HG03025 (cell line): Measurements from ENCODE around the gene MAML3.
"Not testable (repeated sequence)": the region's sequence is repeated elsewhere in the genome, so short reads cannot be mapped to it uniquely, and the experiment has no call there.

Source experiments
- ATAC-seq: cut with Tn5 transposase; IDR thresholded peaks from one replicate; pipeline ENCODE4 v1.9.1; 2021; ENCODE audit warnings: mild to moderate bottlenecking, moderate library complexity; ENCODE audit not compliant: unreplicated experiment, low FRiP score

The MAML3 gene

DNA sequence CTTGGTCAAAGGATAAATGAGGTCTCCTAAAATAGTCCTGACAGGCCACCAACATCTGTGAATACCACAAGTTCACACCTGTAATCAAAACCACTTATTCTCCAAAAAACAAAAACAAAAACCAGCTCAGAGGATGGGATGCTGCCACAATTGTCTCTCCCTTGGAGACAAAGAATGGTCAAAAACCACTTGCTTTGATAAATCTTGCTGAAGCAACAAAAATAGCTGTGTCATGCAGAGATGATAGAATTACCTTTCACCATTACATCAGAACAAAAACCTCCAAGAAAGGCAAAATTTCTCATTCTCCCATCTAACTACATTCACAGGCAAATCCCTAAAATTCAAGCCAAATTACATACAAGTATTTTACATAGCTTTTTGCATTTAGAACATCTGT lies 180.4 kb downstream of the MAML3 start:
- no peak for ATAC-seq

DNA sequence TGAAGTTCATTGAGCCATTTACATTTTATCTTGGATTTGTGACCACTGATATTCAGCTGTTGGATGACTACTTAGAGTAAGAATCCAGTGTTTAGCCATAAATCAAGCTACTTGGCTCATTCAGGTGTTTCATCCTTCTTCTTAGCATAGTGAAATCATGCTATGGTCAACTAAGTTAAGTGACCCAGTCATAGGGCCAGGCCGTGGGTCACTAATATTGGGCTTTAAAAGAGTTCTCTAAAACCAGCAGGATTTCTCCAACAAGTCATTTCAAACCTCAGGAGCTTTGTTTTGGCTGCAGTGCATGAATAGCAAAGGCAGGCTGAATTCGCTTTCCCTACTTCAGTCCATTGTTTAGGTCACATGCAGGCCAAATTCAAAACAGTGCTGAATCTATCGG lies 181.0 kb downstream of the MAML3 start:
- no peak for ATAC-seq

DNA sequence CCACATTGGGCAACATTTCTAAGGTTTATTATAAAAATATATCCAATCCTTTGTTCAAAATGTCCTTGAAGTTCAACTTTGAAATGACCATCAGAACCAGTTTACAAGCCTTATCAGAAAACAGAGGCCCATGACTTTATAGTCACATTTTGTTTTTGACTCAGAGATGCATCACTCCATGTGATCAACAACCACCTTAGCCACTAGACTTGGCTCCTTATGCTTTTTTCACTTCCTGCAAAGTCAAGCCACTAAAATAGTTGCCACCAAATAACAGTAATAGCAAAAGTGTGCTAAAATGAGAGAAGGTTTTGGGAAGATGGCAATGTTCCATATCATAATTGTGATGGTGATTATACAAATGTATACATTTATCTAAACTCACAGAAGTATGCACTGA lies 181.7 kb downstream of the MAML3 start:
- ATAC-seq: no peak

DNA sequence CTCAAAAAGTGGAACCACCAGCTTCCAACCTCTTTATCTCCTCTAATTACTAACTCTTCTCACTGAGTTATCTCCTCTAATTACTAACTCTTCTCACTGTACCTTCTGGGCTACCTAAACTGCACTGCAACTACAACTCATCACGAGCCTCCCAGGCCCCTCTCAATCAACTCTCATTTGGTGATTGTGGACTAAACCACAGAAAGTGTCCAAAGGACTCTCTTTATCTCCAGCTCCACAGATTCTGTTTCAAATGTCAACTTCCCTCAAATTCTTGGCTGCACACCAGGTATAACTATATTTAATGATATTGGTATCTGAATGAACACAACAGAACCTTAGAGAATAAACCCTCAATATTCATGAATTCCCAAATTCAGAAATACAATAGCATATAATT lies 182.9 kb downstream of the MAML3 start:
- no peak for ATAC-seq

GRCh38 chr4:139969635-139970266 lies 184.2 kb downstream of the MAML3 start:
- no peak for ATAC-seq

DNA sequence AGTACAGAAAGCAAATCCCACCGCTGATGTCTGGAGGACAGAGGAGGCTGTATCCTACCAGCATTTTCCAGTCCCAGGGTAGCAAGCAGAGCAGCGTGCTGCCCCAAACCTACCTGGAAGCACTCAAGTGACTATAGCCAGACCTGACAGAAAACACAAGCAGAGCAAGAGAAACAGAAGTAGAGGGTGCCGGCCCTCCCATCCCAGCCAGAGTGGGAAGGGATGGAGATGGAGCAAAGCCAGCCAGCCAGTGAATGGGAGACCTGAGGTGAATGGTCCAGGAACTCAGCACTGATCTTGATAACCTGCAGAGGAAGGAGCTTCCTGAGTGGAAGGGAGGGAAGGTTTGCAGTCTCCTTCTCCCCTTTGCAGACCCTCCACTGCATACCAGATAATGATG lies 185.2 kb downstream of the MAML3 start:
- ATAC-seq: no peak

GRCh38 chr4:139966383-139966782 lies 187.6 kb downstream of the MAML3 start:
- no peak for ATAC-seq

DNA sequence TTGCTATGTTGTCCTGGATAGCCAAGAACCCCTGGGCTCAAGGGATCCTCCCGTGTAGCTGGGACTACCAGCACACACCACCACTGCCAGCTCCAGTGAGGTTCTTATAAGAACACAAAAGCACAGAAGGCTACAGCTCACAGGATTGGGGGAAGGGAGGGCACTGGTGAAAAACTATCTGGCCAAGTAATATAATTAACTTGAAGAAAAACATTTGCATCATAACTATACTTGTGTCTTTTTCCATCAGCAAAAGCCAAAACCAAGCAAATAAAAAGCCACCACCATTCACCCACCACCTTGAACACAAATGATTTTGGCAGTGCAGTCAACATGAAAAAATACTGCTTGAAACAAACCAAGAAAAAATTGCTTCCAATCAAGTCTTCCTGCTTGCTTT lies 188.2 kb downstream of the MAML3 start:
- ATAC-seq: no peak

- no peak for ATAC-seq
Observed at GRCh38 chr4:139963708-139964107, 190.3 kb downstream of the MAML3 start.

DNA sequence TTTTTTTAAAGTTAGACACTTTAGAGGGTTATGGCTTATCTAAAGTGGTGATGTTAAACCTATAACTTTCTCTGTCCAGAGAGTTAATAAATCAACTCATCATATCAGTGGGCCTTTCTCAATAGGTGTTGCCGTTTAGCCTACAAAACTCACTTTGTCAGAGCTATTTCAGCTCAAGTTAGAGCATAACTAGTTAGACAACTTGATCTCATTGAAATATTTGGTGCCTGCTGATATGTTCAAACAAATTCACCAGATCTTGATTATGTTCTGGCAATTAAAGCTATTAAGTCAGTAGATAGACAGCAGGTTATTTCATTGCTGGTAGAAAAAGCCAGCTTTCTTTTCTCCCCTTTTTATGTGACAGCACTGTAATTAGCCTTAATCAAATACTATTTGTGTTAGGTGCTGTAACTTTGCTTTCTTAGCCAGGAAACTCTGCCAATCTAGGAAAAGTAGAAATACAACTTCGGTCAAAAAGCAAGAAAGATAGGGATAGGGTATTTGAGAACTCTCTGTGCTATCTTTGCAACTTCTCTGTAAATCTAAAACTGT lies 191.8 kb downstream of the MAML3 start:
- ATAC-seq: no peak

GRCh38 chr4:139961344-139961946 lies 192.5 kb downstream of the MAML3 start:
- no peak for ATAC-seq

GRCh38 chr4:139959396-139959795 lies 194.6 kb downstream of the MAML3 start:
- ATAC-seq: no peak

DNA sequence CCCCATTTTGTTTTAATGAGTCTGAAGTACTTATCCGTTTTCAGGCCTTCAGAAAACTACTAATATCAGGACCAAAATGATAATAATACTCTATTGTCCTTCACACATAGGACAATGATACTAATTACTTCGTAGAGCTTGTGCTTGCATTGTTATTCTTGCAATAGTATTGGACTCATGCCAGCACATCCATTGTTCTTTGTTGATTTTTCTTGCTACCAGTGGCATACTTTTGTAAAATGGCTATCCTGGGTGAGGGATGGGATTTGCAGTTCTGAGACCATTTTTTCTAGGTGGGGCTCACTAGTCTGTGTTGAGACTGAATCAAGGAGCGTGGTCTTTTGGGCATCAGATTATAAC lies 195.3 kb downstream of the MAML3 start:
- no peak for ATAC-seq

DNA sequence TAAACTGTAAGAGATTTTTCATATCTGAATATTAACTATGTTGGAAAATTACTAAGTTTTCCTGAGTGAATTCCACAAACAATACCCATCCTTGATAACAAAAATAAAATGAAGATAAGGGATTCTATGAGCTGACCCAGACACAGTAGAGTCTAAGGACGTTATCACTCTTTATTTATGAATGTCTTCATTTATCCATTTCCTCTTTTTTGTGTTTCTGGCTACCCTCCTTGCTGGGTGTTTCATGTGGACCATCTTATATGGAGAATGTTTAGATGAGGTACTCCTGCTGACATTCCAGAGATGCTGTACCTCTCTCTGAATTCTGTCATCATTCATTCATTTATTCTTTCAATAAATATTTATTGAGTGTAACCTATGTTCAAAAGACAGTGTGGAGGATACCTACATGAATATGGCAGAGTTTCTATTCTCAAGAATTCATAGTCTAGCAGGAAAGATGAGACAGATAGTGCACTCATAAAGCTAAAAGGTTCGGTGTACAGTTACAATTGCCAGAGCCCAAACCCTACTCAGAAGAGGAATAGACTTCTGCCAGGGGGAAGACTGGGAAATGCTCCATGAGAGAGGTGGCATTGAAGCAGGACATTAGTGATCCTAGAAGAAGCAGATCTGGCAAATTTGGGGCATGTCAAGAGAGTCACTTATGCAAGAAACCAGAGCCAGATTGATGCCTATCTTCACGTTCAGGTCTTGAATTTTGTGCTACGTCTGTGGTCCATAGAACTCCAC lies 195.8 kb downstream of the MAML3 start:
- ATAC-seq: no peak

GRCh38 chr4:139957065-139957464 lies 196.9 kb downstream of the MAML3 start:
- no peak for ATAC-seq

DNA sequence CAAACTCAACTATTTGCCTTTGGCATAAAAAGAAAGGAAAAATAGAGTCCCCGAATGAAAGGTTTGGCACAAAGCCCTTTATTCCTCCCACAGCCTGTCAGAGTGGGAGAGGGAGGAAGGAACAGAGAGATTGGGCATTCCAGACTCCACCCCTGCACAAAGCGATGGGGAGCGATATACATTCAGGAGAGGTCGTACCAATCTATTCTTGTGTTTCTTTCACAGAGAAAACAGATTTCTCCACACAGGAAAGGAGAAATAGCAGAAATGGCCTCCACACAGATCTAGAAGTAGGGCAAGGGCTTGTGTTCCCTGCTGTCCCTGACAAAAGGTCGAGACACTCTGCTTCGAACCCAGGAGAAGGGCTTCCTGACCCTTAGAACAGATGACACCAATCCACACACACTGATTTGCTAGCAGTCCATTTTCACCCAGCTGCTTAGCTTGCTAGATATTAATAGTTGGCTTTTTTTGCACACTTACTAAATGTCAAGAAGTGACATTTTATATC lies 197.4 kb downstream of the MAML3 start:
- no peak for ATAC-seq

- ATAC-seq: no peak
Observed at GRCh38 chr4:139955600-139955999, 198.4 kb downstream of the MAML3 start.

DNA sequence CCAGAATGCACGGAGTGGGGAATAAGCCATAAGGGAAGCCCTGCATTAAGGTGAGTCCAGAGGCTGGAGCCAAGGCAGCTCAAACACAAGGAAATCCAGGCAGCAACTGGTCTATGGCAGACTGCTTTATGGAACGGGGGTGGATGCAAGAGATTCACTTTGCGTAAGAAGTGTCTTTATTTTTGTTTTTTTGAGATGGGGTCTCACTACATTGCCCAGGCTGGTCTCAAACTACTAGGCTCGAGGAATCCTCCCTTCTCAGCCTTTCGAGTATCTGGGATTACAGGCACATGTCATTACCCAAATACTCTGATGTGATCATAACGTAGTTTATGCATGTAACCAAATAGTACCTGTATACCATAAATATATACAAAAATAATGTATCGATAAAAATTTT lies 199.5 kb downstream of the MAML3 start:
- ATAC-seq: no peak

DNA sequence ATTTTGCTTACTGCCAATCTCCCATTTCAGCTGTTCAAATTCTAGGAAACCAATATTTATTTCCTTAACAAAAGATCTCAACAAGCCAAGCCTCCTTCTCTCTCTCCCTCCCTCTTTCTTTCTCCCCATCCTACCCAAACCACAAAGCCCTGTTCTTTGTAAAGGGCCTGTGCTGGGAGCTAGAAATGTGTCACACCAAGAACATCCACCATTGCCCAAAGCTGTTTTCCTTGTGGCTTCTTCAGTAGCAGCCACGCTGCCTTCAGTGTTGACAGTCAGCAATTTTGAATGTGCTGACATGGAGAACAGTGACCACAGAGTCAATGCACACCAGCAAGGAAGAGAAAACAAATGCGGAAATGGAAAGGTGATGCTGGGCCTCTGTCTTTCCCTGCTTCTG lies 203.0 kb downstream of the MAML3 start:
- ATAC-seq: no peak

DNA sequence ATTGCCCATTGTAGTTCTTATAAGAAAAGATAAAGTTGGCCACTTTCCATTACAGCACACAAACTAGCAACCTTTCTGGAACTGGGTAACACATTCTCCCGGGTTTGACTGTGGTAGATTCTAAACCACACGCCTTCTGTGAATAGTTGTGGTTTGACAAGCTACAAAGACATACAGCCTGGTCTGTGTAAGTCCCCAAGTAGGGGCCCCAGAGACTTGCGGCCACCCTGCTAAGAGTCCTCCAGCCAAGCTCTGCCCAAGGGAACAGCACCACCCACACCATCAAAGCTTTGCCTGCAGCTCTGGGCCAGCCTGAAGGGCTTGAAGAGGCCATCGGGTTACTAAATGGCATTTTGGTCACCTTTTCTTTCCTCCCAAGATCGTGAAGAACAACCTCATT lies 203.4 kb downstream of the MAML3 start:
- ATAC-seq: peak; percentile 93

DNA sequence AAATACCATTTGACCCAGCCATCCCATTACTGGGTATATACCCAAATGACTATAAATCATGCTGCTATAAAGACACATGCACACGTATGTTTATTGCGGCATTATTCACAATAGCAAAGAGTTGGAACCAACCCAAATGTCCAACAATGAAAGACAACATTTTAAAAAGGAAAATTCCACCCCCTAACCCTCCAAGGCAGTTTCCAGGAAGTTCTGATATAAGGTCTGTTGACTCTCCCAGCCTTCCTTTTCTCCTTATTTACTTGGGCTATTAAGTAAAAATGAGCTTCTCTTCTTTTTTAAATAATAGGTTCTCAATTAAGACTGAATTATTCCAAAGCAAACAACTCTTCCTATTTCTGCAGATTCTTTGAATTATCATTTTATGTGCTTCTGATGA lies 209.1 kb downstream of the MAML3 start:
- ATAC-seq: not testable (repeated sequence)

DNA sequence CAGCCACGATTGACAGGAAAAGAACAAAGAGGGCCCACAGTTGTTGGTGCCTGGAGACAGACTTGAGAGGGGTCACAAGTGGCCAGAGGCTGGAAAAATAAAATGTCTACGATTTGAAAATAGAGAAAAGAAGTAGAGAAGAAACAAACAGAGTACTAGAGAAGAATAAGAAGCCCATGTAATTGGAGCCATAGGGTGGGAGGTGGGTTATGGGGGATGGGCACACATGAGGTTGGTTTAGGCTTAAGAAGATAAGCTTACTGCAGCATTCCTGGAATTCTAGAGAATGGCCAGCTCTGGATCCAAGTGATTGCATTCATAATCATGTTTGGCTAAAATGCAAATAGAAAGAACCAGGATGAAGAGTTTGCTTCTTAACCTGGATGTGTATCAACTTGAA lies 210.7 kb downstream of the MAML3 start:
- no peak for ATAC-seq
